HG02642 (cell line): Measurements from ENCODE around the gene FBXL13.
"Not testable (repeated sequence)": the region's sequence is repeated elsewhere in the genome, so short reads cannot be mapped to it uniquely, and the experiment has no call there.

Experiments used
- ATAC-seq: cut with Tn5 transposase; IDR thresholded peaks from one replicate; pipeline ENCODE4 v1.9.1; 2021; ENCODE audit warnings: mild to moderate bottlenecking; ENCODE audit not compliant: unreplicated experiment, poor library complexity

FBXL13 gene

DNA sequence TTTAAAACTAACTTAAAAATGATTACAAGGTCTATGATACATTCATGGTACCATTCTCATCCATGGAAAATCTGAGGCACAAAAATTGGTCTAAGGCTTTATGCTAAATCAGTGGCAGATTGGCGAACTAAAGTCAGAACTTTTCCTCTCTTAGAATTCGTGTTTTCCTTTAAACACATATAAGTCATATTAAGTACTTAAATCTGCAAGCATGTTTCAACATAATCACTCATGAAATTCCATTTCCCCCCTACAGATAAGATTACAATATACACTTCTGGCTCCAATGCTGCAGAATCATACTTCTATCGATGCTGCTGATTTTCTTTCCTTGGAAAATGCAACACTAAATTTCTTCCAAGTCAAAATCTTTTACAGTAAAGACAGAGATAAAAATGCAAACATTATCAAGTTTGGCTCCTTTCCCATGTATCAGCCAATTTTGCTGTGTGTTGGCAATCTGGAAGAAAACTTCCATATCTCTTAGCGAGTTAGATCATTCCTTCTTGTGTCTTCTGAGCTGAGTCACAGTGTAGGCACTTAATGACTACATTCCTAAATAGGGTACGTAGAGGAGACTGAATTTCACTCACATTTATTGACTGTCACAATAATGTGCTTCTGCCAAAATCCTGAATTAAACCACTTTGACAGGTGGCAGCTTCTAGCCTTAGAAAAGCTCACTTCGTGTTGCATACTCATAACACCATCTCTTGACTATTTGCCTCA, 238.2 kb downstream of the FBXL13 start:
- no peak for ATAC-seq

DNA sequence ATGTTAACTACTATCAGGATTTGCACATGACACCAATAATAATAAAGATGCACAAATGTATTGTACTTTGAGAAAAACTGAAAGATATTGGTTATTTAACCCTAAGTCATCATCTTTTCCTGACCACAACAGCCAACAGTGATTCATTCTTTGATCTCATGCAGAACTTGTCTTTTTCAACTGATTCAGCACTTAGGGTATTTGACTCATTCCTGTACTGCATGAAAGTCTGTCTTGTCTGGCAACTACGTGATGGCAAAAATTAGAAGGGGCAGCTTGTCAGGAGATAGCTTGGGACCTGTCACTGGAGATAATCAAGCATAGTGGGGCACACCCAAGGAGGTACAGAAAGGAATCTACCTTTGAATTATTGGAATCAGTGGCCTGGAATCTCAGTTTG, 239.6 kb downstream of the FBXL13 start:
- peak; percentile 81 for ATAC-seq

DNA sequence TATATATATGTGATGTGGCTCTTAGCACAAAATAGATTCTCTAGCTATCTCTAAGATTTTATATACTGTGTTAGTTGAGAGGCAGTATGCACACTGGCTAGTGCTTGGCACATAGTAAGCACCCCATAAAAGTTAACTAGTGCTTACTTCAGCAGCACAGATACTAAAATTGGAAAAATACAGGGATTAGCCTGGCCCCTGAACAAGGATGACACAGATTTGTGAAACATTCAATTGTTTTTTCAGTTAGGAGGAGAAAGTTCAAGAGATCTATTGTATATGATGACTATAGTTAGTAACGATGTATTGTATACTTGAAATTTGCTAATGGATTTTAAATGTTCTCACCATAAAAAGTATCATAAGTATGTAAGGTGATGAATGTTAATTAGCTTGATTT, 240.1 kb downstream of the FBXL13 start:
- ATAC-seq: no peak

DNA sequence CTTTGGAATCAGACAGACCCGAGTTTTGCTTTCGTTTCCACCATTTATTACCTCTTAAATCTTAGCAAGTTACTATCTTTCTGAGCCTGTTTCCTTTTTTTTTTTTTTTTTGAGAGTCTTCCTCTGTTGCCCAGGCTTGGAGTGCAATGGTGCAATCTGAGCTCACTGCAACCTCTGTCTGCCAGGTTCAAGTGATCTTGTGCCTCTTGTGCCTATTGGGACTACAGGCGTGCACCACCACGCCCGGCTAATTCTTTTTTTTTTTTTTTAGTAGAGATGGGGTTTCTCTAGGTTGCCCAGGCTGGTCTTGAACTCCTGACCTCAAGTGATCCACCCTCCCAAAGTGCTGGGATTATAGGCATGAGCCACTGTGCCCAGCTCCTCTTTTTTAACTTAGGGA, 241.3 kb downstream of the FBXL13 start:
- ATAC-seq: no peak

DNA sequence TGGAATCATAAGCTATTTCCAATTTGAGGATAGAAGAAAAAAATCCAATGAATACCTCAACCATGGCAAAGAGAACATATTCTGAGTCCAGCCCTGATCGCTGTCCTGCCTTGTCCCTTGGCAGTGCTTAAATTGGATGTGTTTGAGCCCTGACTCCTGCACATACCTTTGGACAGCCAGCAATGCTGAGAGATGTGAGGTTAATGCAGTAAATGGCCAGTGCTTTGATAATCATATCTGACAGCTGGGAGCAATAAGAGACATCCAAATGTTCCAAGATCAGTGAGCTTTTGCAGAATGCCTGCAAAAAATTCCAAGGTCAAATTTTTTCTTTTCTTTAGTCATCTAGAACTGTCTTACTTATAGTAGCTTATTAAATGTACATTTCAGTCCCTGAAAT, 241.9 kb downstream of the FBXL13 start:
- no peak for ATAC-seq

DNA sequence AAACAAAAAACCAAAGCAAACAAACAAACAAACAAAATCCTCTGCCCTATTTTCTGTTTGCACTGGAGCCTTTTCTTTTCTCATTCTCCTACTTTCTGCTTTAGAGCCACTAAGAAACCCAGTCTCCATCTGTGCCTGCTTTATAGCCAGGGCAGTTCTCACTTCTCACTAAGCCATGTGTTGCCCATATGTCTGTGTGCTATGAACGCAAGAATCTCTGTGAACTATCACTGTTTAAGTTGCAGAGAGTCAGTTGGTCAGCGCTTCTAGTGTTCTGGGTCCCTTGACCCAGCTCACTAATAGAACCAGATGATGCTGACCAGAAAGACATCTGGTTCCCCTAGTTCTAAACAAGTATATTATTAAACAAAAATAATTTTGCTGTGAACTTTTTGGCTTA, 244.4 kb downstream of the FBXL13 start:
- ATAC-seq: no peak

DNA sequence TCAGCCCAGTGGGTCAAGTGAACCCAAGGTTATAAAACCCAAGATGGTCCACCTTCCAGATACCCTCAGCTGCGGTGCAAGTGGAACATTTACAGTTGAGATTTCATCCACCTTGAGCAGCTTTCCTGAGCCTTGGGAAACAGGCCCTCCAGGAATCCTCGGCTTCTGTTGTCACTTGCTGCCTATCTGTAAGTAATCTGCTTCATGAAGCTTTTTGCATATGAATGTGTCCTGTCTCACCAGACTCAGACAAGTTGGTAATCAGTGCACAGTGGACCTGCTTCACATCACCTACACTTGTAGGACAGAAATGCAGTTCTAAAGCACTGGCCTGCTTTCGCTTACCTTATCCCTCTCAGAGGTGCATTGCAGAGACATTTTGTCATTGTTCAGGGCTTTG, 245.5 kb downstream of the FBXL13 start:
- no peak for ATAC-seq

DNA sequence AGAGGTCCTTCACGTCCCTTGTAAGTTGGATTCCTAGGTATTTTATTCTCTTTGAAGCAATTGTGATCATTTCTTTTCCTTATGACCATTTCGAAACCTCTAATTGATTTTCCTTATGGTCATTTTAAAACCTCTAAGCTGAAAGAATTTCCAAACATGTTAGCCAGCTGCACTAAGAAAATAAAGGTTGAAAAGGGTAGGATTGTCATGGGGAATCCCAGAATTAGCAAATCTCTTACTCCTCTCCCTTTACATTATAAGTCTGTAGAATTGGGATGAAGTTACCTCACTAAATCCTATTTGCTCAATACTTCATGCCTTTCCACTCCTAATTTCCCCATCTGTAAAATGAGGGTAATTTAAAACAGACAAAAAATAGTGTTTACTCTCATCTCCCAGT, 246.3 kb downstream of the FBXL13 start:
- ATAC-seq: no peak

DNA sequence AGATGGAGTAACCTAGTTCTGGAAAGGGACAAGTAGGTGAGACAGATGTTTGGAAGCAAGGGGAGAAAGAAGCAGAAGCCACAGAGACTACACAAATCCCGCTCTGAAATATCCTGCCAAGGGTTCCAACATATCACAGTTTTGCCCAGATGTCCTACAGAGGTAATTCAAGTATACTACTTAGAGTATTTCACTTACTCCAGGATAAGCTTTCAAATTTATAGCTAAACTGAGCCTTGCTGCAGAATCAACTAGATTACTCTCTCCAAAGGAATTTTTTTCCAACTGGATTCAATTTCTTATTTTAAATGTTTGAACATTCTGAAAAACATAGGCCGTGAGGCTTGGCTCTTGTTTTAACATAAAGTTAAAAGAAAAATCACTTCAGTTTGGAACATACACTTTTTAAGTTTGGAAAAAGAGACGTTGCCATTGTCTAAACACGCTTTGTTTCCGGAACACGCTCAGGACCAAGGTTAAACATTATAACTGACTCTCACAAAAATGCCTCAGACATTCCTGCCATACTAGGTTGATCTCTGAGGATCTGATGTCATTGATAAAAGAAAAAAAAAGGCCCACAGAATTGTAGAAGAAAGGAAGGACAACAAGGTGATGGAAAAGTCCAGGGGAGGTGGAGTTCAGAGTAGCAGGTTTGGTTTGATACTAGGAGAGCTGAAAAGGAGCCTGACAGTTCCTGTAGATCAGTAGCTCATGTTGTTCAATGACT, 251.0 kb downstream of the FBXL13 start:
- no peak for ATAC-seq

DNA sequence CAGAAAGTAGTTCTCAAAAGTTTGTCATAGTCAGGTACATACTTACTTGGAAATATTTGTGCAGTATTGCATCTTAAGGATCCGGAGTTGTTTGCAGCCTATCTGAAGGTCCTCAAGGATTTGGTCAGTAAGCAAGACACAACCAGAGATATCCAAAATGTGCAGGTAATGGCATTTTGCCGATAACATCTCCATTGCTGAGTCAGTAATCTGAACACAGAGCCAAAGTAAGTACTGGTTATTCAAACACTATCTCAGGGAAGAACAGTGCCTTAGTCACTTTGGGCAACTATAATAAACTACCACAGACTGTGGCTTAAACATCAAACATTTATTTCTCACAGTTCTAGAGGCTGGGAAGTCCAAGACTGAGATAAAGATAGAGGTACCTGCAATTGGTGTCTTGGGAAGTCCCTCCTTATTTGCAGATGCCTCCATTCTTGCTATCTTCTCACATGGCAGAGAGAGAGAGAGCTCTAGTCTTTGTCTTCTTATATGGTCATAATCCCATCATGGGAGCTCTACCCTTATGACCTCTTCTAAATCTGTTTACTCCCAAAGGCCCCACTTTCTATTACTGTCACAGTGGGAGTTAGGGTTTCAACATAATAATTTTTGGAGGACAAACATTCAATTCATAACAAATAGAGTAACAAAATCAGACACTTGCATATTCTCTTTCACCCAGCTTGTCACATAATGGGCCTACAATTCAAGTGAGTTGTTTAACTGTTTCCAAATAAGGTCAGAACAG, 252.4 kb downstream of the FBXL13 start:
- no peak for ATAC-seq

DNA sequence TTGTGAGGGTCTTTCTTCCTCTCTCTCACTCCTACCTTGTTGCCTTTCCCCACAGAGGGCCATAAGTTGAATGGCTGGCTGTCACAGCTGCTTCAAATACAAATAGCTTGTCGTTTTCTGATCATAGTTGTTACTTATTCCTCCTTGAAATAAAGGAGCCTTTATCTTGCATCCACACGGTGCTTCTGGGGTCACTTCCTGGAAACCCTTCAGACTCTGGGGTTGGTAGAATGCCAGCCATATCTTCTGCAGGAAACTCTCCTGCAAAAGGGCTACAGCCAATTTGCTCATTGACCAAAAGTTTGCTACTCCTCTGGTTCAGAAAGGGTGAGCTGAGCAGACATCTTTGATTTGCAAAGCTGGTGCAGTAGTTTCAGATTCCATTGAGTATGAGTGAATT, 255.4 kb downstream of the FBXL13 start:
- no peak for ATAC-seq

DNA sequence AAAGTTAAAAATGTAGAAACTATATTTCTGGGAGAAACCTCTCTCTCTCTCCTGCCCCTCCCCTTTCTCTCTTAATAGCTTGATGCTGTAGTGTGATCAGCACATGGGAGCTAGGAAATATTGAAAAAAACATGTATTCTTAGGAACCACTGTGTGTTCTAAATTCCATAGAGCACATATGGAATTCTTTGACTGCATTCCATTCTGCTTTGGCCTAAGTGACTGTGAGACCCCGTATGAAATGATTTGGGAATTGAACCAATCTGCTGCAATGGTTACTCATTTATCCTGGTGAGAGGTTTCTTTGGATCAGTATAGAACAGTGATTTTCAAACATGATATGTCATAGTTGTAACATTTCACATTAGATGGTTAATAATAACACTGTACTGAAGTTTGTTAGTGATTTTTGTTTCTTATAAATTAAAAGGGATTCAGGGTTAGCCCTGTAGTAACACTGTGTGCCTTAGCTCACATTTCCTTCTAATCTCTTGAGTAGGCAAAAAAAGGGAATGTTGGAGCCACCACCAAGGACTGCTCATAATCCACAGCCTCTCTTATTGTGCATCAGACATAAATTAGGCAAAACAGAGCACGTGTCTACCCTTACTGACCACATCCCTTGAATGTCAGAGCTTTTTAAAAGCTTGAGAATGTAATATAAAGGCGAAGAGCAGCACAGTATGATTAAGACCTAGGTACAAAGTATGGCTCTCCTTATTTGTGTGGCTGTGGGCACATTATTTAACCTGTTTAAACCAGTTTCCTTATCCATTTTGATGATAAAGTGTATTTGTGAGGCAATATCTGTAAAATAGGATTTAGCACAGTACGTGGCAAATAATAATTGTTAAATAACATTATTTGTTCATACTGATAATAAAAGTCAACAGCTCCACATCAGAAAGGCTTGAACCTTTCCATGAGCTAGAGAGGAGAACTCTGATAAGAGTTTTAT, 256.7 kb downstream of the FBXL13 start:
- no peak for ATAC-seq

DNA sequence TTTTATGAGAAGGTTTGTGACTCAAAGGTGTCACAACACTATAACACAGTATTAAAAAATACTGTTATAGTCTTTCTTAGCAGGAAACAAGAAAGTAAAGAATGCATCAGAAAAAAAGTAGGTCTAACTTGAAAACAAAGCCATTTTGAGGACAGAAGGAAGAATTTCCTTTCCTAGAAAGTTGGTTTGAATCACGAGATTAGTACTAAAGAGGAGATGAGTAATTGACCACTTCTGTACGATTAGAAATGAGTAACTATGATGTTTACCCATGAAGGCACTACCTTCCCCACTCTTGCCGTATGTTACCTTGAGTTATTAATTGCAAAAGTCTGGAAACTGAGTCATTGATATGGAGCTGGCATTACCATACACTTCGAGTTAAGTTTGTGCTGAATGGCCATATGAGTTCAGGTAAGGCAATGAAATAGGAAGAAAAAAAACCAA, 260.5 kb downstream of the FBXL13 start:
- ATAC-seq: no peak

DNA sequence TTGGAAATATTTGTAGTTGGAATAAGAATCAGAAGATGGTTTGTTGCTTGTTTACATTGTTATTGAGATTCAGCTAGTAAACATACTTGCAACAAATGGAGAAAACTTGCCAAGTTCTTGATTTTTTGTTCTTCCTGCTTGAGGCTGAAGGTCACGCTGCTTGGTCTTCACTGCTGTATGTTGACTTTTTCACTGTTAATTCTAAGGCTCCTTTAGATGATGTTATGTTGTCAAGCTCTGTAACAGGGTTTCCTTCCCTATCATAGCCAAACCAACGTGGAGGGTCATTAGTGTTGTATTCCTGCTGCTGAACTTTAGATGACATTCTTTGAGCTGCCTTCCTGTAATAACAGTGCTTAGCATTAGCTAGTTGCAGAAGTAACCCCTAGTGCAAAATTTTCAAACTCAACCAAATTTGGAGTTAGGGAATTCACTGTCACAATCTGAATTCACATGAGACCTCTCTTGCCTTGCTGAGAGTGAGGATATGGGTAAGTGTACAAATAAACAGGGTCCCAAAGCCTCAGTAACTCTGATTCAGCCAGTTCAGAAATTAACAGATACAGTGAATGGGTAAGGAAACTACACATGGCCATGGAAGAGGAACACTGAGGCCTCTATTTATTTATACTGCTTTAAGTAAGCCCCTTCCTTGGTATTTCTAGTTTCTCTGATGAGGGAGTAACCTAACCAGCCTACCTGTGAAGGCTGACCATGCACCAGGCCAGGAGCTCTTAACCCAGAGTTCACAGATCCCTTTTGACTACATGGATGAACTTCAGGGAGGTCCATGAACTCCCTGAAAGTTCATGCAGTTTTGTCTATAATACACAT, 261.2 kb downstream of the FBXL13 start:
- ATAC-seq: no peak

DNA sequence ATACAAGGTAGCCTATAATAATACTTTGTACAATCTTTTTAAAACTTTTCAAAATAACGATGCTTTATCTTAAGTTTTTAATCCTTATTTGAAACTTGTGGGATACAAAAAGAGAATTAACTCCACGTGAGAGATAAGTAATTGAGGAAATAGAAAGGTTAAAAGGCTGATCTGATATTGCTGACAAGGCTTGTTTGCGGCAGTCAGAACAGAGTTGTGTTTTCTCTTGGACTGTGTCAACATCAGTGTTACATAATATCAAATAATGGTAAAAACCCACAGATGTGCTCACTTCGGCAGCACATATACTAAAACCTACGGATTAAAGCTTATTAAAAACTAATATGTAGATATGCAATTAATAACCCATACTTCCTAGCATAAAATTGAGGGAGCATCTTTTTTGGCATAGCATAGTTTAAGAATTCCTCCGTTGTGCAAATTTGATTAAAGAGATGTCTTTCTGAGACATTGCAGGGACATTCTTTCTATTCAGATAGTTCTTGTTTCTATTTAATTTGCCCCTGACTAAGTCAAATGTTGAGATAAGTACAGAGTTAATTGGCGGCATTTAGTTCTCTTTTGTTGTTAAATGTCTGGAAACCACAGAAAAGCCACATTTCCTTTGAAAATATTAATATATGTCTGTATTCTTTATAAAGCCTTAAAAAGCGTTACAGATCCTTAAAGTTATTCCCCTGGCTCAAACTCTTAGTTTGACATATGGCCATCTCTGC, 262.5 kb downstream of the FBXL13 start:
- no peak for ATAC-seq

DNA sequence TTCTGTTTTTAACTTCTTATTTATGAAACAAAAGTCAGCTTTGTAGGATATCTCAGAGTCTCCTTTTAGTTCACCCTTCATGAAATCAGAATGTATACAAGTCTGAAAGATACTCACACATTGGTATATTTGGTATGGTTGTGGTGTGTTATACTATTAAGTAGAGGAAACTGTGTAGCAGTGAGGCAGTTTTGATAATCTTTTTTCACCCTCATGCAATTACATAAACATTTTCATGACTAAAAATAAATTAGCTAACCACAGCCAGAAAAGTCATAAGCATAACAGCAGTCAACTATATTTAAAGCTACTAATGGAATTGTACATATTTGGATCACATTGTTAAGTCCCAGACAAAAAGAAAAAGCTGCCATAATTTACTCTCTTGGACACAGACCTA, 263.7 kb downstream of the FBXL13 start:
- ATAC-seq: no peak

DNA sequence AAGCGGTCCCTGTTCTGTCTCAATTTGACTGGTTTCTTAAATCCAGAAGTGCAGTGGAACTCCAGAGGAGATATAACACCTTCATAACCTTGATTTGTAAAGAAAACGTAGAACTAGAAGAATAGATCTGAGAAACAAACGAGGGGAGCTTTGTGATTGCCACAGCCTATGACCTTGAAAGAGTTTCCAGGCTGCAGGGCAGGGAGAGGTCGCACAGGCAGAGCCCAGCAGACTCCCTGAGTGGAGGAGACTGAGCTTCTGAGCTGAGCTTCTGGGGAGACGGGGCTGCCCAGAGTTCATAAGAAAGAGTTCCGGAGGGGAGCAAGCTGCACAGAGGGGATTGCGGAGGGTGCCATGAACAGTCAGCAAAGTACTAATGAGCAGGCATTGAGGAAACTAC, 268.0 kb downstream of the FBXL13 start:
- no peak for ATAC-seq

DNA sequence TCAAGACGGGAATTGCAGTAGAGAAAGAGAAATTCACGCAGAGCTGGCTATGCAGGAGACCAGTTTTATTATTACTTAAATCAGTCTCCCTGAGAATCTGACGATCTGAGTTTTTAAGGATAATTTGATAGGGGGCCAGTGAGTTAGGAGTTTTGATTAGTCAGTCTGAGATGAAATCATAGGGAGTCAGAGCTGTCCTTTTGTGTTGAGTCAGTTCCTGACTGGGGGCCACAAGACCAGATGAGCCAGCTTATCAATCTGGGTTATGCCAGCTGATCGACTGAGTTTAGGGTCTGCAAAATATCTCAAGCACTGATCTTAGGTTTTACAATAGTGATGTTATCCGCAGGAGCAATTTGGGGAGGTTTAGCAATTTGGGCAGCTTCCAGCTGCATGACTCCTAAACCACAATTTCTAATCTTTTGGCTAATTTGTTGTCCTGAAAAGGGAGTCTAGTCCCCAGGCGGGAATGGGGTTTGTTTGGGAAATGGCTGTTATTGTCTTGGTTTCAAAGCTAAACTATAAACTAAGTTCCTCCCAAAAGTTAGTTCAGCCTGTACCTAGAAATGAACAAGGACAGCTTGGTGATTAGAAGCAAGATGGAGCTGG, 278.5 kb downstream of the FBXL13 start:
- ATAC-seq: not testable (repeated sequence)
